ENCODE measurements around the gene MUS81. TPM values are rescaled to one million over a fixed set of nuclear protein-coding genes. Genes with fewer than 3 reads are reported as not detected.

Gene MUS81
- total and polyA plus RNA-seq, 9 of the 15 experiments (the other 6 are each of a cell fraction or from before 2014, with no cell fraction given): 13.4 to 118 (median 53.7) TPM

GRCh38 chr11:65857853-65858680 is 2.2 kb upstream of the MUS81 start, which contains the start of gene CFL1 (continued):
- TF ChIP-seq MLLT1 (IDR thresholded peaks at IDR 0.05): no peak; a peak in 1 of 4 replicates
- TF ChIP-seq FIP1L1 (IDR thresholded peaks at IDR 0.05; ENCODE audit: low read depth, low read length, poor library complexity, severe bottlenecking): peak; percentile 28
- peak; percentile 5 for TF ChIP-seq FUS (optimal IDR thresholded peaks at IDR 0.05; ENCODE audit: low read depth, low read length)
- no peak for TF ChIP-seq ZBED1 (IDR thresholded peaks at IDR 0.05)
- TF ChIP-seq ZNF778 (CRISPR knock-in tag; IDR thresholded peaks at IDR 0.05): no peak
- TF ChIP-seq RFX5 (IDR thresholded peaks at IDR 0.05; ENCODE audit: low read depth, low read length): no peak
- TF ChIP-seq PPARD (CRISPR knock-in tag; IDR thresholded peaks at IDR 0.05): no peak
- peak; percentile 30; the same call in 1 of the 2 replicates for TF ChIP-seq ZNF830 (CRISPR knock-in tag; IDR thresholded peaks at IDR 0.05)
- TF ChIP-seq NR4A1 (CRISPR knock-in tag; IDR thresholded peaks at IDR 0.05): 0 out of 2 replicates have a peak, but pooled peaks have one; percentile 18
- TF ChIP-seq NR4A1 (tag; IDR thresholded peaks at IDR 0.05): no peak
- TF ChIP-seq ZFX (CRISPR knock-in tag; IDR thresholded peaks at IDR 0.05): peak; percentile 48; the same call in 1 of the 2 replicates
- TF ChIP-seq SMARCA5 (IDR thresholded peaks at IDR 0.05): no peak
- TF ChIP-seq ATF7 (IDR thresholded peaks at IDR 0.05): peak; percentile 74
- TF ChIP-seq MGA (IDR thresholded peaks at IDR 0.05): peak; percentile 29; the same call in 1 of the 2 replicates
- TF ChIP-seq KLF1 (tag; IDR thresholded peaks at IDR 0.05): peak; percentile 94; the same call in 1 of the 2 replicates
